GM10248 (cell line): Measurements from ENCODE around the gene C1orf105.

Experiments
- CTCF ChIA-PET: fragments of 300-600 bp; sonication (Branson Sonifier 250); formaldehyde crosslinking; extraction: SDS; loops from one replicate; lab custom pipeline; 2021; ENCODE audit warnings: antibody characterized with exemption; lab: Yijun Ruan, JAX
- POLR2A ChIA-PET: fragments of 350-650 bp; sonication (Branson Sonifier 250); formaldehyde crosslinking; extraction: SDS; loops from one replicate; lab custom pipeline; 2020; ENCODE audit warnings: antibody characterized with exemption; lab: Yijun Ruan, JAX
- DNase-seq: peaks from one replicate; pipeline ENCODE4 v3.0.0; 2012; ENCODE audit errors: extremely low spot score
- TF ChIP-seq, protein P1 (sequence below): IDR thresholded peaks from 2 replicates; pipeline ENCODE4 v1.5.1; 2012; ENCODE audit warnings: mild to moderate bottlenecking, low read depth; ENCODE audit errors: extremely low read depth, missing control alignments, control extremely low read depth

The C1orf105 gene

DNA sequence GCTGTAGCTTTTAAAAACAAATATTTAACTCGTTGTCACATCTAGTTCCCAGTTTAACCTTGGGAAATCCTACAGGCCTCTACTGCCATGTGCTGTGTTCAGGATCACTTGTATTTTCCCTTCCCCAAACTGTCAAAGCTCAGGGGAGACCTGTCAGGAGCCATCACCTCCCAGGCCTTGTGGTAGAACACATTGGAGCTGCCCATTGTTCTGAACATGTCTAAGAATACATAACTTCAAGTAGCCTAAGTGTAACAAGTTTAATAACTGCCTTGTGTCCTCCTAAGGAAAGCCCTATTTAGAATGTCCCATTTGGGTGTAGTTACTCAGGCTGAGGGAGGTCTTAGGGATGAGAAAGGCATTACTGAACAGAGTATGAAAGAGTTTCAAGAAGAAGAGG, 52.0 kb downstream of the C1orf105 start:
- POLR2A ChIA-PET, result no interaction called here
- CTCF ChIA-PET, result interaction anchor here (1.0 to 1.8 kb wide), 2 partner anchors 9 to 18 kb away, joined by 4 to 6 read pairs; no protein-coding TSS in a partner anchor
- TF ChIP-seq, protein P1, sequence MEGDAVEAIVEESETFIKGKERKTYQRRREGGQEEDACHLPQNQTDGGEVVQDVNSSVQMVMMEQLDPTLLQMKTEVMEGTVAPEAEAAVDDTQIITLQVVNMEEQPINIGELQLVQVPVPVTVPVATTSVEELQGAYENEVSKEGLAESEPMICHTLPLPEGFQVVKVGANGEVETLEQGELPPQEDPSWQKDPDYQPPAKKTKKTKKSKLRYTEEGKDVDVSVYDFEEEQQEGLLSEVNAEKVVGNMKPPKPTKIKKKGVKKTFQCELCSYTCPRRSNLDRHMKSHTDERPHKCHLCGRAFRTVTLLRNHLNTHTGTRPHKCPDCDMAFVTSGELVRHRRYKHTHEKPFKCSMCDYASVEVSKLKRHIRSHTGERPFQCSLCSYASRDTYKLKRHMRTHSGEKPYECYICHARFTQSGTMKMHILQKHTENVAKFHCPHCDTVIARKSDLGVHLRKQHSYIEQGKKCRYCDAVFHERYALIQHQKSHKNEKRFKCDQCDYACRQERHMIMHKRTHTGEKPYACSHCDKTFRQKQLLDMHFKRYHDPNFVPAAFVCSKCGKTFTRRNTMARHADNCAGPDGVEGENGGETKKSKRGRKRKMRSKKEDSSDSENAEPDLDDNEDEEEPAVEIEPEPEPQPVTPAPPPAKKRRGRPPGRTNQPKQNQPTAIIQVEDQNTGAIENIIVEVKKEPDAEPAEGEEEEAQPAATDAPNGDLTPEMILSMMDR, result no peak
- DNase-seq, result no peak

DNA sequence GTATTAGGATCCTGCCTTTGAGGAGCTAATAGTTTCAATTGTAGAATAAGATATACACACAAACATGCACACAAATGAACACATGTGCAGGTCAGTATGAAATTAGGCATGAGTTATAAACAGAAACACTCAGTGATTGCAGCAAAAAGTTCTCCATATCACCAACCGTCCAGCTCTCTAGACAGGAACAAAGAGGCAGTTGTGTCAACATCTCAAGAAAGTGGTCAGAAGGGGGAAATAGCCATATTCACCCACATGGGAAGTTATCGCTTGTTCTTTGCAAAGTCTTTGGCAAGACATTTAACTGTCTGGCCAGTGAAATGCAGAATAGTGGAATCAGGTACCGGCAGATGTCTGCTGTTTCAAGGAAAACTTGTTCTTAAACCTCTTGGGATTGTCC, 52.8 kb downstream of the C1orf105 start:
- DNase-seq, result no peak
- CTCF ChIA-PET, result interaction anchor here (1.4 to 1.8 kb wide), 2 partner anchors 13 to 19 kb away, joined by 4 to 6 read pairs; no protein-coding TSS in a partner anchor
- POLR2A ChIA-PET, result no interaction called here
- TF ChIP-seq, protein P1, result no peak

DNA sequence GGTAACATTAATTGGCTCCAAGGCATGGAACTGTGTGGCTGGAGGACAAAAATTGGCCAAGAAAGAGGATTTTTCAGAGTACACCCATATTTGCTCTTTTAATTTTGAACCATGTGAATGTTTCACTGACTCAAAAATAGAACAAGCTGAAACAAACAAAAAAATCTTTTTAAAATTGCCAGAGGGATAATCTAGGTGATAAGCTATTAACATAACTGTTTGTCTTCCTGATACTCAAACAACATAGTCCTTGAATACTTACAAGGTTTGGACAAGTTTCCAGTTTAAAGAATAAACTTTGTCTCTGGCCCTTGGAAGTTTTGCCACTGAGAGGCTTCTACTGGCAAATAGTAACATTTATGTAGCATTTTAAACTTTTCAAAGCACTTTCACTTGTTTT, 53.4 kb downstream of the C1orf105 start:
- ChIA-PET POLR2A (no interaction called here), CTCF (interaction anchor here (1.4 kb wide), 1 partner anchor 13 kb away, joined by 4 read pairs; no protein-coding TSS in a partner anchor)
- DNase-seq, result no peak
- TF ChIP-seq, protein P1, result no peak

DNA sequence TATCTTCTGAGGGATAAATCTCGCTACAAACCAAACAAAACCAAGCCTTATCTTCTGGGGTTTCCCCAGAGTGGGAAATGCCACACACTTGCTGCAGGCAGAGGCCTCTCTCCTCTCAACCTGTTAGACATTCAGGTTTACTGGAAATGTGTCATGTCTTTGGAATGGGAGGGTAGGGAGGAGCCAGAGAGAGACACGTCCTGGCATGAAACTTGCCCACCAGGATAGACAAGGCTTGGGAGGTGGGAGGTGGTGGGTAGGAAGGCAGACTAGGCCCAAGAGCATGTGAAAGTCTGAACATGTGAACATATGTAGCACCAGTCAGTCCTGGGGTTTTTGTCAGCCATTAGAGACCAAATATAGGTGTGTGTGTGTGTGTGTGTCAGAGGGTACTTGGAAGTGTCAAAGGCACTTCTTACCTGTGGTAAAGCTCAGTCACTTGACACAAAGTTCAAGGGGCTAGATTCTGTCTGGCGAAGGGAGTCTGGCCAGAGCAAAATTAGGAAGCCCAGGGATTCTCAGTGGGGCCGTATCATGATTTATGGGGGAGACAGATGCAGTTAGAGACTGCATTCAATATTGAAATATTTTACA, 55.8 kb downstream of the C1orf105 start:
- POLR2A ChIA-PET, result no interaction called here
- CTCF ChIA-PET, result no interaction called here
- TF ChIP-seq, protein P1, result no peak
- no peak for DNase-seq

DNA sequence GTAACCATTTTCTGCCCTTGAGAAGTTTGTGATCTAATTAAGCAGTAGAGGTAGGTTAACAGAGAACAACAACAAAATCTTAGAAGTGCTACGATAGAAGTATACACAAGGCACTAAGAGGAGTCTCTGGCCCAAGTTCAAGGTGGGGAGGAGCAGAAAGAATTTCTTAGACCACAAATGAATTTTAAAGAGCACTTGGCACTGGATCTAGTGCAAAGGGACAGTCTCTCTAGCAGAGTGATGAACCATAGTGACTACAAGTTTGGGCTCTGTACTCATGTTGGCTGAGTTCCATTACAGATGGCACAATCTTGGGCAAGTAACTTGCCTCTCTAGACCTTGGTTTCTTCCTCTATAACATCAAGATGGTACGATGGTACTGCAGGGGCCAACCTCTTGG, 56.7 kb downstream of the C1orf105 start:
- TF ChIP-seq, protein P1, result no peak
- DNase-seq, result no peak
- ChIA-PET CTCF (no interaction called here), POLR2A (no interaction called here)

DNA sequence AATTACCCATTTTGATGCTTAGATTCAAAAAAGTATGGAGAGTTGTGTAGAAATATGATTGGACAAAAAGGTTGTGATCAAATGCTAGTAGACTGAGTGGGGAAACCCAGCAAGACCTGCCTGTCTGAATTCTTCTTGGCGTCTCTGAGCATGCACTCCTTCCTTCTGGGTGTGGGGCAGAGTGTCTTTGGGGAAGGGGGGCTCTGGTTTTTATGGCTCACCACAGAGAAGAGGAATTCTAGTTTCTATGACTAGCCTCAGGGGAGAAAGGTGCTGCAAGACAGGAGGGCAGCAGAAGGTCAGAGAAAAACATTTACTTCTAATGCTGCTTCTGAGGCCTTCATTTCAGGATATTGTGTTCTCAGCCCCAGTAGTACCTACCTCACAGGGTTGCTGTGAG, 57.3 kb downstream of the C1orf105 start:
- DNase-seq, result no peak
- ChIA-PET POLR2A (no interaction called here), CTCF (no interaction called here)
- TF ChIP-seq, protein P1, result no peak

DNA sequence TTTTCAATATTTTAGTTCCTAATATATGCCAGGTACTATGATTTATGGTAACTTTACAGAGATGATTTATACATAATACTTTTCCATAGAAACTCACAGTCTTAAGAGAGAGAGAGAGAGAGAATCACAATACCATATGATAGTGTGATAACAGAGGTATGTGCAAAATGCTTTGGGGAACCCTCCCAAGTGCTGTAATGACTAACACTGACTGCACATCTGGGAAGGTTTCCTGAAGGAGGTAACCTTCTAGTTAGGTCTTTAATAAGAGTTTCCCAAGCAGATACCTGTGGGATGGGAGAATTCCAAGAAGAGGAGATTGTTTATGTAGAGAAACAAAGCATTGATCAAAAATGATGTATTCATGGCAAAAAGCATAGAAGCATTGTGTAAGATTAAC, 58.0 kb downstream of the C1orf105 start:
- POLR2A ChIA-PET, result no interaction called here
- CTCF ChIA-PET, result no interaction called here
- TF ChIP-seq, protein P1, result no peak
- no peak for DNase-seq
